Measurements from ENCODE around the gene AKR1C1. TPM values are rescaled to one million over a fixed set of nuclear protein-coding genes. Genes with fewer than 3 reads are reported as not detected.
"Not testable (repeated sequence)": the region's sequence is repeated elsewhere in the genome, so short reads cannot be mapped to it uniquely, and the experiment has no call there.

The AKR1C1 gene
- total RNA-seq, 1 donor from 2014 or later, result 1.3 TPM

GRCh38 chr10:4963815-4964154 lies 570 bp downstream of the AKR1C1 start:
- not testable (repeated sequence) for H3K4me3 ChIP-seq (ENCODE audit: insufficient read depth, low read depth, low read length); H3K27me3 ChIP-seq (ENCODE audit: insufficient read depth, low read length); H3K9me3 Mint-ChIP-seq (ENCODE audit: unreplicated experiment); DNase-seq (ENCODE audit: low read depth); H3K27me3 Mint-ChIP-seq (ENCODE audit: low read depth, unreplicated experiment); H3K4me1 ChIP-seq (ENCODE audit: insufficient read depth, low read length); H3K9ac ChIP-seq (ENCODE audit: low read length); H4K20me1 ChIP-seq (ENCODE audit: insufficient read depth, low read length); H3K9me3 ChIP-seq (ENCODE audit: insufficient read depth, low read depth, low read length); H3K4me2 ChIP-seq (ENCODE audit: low read length); H3K79me2 ChIP-seq (ENCODE audit: insufficient read depth, low read length); FAIRE-seq; H3K27ac Mint-ChIP-seq (ENCODE audit: unreplicated experiment); H3K4me1 Mint-ChIP-seq (ENCODE audit: low read depth, unreplicated experiment); H3K36me3 ChIP-seq (ENCODE audit: insufficient read depth, low read length); H2AFZ ChIP-seq (ENCODE audit: low read depth, low read length); H3K27ac ChIP-seq (ENCODE audit: low read depth, low read length); H3K4me3 Mint-ChIP-seq (ENCODE audit: unreplicated experiment); H3K36me3 Mint-ChIP-seq (ENCODE audit: low read depth, unreplicated experiment)

GRCh38 chr10:4965763-4966162 lies 2.5 kb downstream of the AKR1C1 start:
- not testable (repeated sequence) for H3K27me3 Mint-ChIP-seq (ENCODE audit: low read depth, unreplicated experiment); H3K36me3 ChIP-seq (ENCODE audit: insufficient read depth, low read length); H3K4me1 ChIP-seq (ENCODE audit: insufficient read depth, low read length); FAIRE-seq; H3K27ac ChIP-seq (ENCODE audit: low read depth, low read length); H3K27ac Mint-ChIP-seq (ENCODE audit: unreplicated experiment); H3K27me3 ChIP-seq (ENCODE audit: insufficient read depth, low read length); H3K9me3 ChIP-seq (ENCODE audit: insufficient read depth, low read depth, low read length); H4K20me1 ChIP-seq (ENCODE audit: insufficient read depth, low read length); H3K9me3 Mint-ChIP-seq (ENCODE audit: unreplicated experiment); H3K9ac ChIP-seq (ENCODE audit: low read length); H3K79me2 ChIP-seq (ENCODE audit: insufficient read depth, low read length); H3K4me3 Mint-ChIP-seq (ENCODE audit: unreplicated experiment); H3K4me1 Mint-ChIP-seq (ENCODE audit: low read depth, unreplicated experiment); H3K36me3 Mint-ChIP-seq (ENCODE audit: low read depth, unreplicated experiment); H2AFZ ChIP-seq (ENCODE audit: low read depth, low read length); H3K4me3 ChIP-seq (ENCODE audit: insufficient read depth, low read depth, low read length); DNase-seq (ENCODE audit: low read depth); H3K4me2 ChIP-seq (ENCODE audit: low read length)

GRCh38 chr10:4967189-4967588 lies 4.0 kb downstream of the AKR1C1 start:
- H3K4me1 Mint-ChIP-seq (ENCODE audit: low read depth, unreplicated experiment); H3K27me3 ChIP-seq (ENCODE audit: insufficient read depth, low read length); H3K4me2 ChIP-seq (ENCODE audit: low read length); H3K9ac ChIP-seq (ENCODE audit: low read length); H3K4me1 ChIP-seq (ENCODE audit: insufficient read depth, low read length); H3K79me2 ChIP-seq (ENCODE audit: insufficient read depth, low read length); H3K9me3 ChIP-seq (ENCODE audit: insufficient read depth, low read depth, low read length); H3K27me3 Mint-ChIP-seq (ENCODE audit: low read depth, unreplicated experiment); DNase-seq (ENCODE audit: low read depth); FAIRE-seq; H3K27ac ChIP-seq (ENCODE audit: low read depth, low read length); H3K4me3 ChIP-seq (ENCODE audit: insufficient read depth, low read depth, low read length); H3K4me3 Mint-ChIP-seq (ENCODE audit: unreplicated experiment); H4K20me1 ChIP-seq (ENCODE audit: insufficient read depth, low read length); H3K36me3 ChIP-seq (ENCODE audit: insufficient read depth, low read length); H3K36me3 Mint-ChIP-seq (ENCODE audit: low read depth, unreplicated experiment); H3K27ac Mint-ChIP-seq (ENCODE audit: unreplicated experiment); H3K9me3 Mint-ChIP-seq (ENCODE audit: unreplicated experiment); H2AFZ ChIP-seq (ENCODE audit: low read depth, low read length): not testable (repeated sequence)

DNA sequence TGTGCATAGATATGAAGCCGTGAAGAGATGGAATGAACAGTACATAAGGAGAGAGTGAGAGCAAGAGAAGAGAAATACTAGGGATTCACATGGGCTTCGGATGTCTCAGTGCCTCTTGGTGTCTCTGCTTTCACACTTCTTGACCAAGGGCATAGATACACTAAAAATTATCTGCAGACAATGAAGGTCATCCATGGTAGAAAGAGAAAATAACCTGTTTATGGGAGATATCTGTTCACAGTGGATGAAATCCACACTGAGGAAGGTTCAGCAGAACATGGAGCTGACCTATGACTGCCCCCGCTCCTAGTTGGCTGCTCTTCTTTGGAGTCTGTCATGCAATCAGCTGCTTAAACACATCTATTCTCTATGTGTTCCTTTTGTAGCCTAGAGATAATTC lies 6.1 kb downstream of the AKR1C1 start:
- H3K4me1 ChIP-seq (ENCODE audit: insufficient read depth, low read length); H3K9ac ChIP-seq (ENCODE audit: low read length); H3K27ac Mint-ChIP-seq (ENCODE audit: unreplicated experiment); H3K36me3 Mint-ChIP-seq (ENCODE audit: low read depth, unreplicated experiment); H3K4me1 Mint-ChIP-seq (ENCODE audit: low read depth, unreplicated experiment); H3K27me3 Mint-ChIP-seq (ENCODE audit: low read depth, unreplicated experiment); H3K4me3 ChIP-seq (ENCODE audit: insufficient read depth, low read depth, low read length); H3K9me3 Mint-ChIP-seq (ENCODE audit: unreplicated experiment); H3K4me2 ChIP-seq (ENCODE audit: low read length); H4K20me1 ChIP-seq (ENCODE audit: insufficient read depth, low read length); H3K36me3 ChIP-seq (ENCODE audit: insufficient read depth, low read length); H2AFZ ChIP-seq (ENCODE audit: low read depth, low read length); H3K79me2 ChIP-seq (ENCODE audit: insufficient read depth, low read length); H3K27me3 ChIP-seq (ENCODE audit: insufficient read depth, low read length); H3K27ac ChIP-seq (ENCODE audit: low read depth, low read length); H3K9me3 ChIP-seq (ENCODE audit: insufficient read depth, low read depth, low read length); DNase-seq (ENCODE audit: low read depth); H3K4me3 Mint-ChIP-seq (ENCODE audit: unreplicated experiment); FAIRE-seq: not testable (repeated sequence)

DNA sequence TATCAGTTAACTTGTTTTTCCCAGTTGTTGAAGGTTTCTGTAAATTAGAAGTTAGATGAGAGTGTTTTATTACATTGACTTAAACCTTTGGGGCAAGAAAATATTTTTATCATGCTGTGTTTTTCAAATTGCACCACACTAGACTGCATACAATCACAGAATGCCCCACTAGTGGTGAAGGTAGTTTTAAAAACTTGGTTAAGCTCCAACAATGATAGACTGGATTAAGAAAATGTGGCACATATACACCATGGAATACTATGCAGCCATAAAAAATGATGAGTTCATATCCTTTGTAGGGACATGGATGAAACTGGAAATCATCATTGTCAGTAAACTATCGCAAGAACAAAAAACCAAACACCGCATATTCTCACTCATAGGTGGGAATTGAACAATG lies 7.1 kb downstream of the AKR1C1 start:
- H3K79me2 ChIP-seq (ENCODE audit: insufficient read depth, low read length); H4K20me1 ChIP-seq (ENCODE audit: insufficient read depth, low read length); H3K9me3 Mint-ChIP-seq (ENCODE audit: unreplicated experiment); H2AFZ ChIP-seq (ENCODE audit: low read depth, low read length); FAIRE-seq; H3K9ac ChIP-seq (ENCODE audit: low read length); H3K4me3 ChIP-seq (ENCODE audit: insufficient read depth, low read depth, low read length); H3K27me3 Mint-ChIP-seq (ENCODE audit: low read depth, unreplicated experiment); H3K4me3 Mint-ChIP-seq (ENCODE audit: unreplicated experiment); H3K9me3 ChIP-seq (ENCODE audit: insufficient read depth, low read depth, low read length); H3K4me1 ChIP-seq (ENCODE audit: insufficient read depth, low read length); H3K27ac ChIP-seq (ENCODE audit: low read depth, low read length); DNase-seq (ENCODE audit: low read depth); H3K27ac Mint-ChIP-seq (ENCODE audit: unreplicated experiment); H3K4me1 Mint-ChIP-seq (ENCODE audit: low read depth, unreplicated experiment); H3K27me3 ChIP-seq (ENCODE audit: insufficient read depth, low read length); H3K36me3 ChIP-seq (ENCODE audit: insufficient read depth, low read length); H3K36me3 Mint-ChIP-seq (ENCODE audit: low read depth, unreplicated experiment); H3K4me2 ChIP-seq (ENCODE audit: low read length): not testable (repeated sequence)

DNA sequence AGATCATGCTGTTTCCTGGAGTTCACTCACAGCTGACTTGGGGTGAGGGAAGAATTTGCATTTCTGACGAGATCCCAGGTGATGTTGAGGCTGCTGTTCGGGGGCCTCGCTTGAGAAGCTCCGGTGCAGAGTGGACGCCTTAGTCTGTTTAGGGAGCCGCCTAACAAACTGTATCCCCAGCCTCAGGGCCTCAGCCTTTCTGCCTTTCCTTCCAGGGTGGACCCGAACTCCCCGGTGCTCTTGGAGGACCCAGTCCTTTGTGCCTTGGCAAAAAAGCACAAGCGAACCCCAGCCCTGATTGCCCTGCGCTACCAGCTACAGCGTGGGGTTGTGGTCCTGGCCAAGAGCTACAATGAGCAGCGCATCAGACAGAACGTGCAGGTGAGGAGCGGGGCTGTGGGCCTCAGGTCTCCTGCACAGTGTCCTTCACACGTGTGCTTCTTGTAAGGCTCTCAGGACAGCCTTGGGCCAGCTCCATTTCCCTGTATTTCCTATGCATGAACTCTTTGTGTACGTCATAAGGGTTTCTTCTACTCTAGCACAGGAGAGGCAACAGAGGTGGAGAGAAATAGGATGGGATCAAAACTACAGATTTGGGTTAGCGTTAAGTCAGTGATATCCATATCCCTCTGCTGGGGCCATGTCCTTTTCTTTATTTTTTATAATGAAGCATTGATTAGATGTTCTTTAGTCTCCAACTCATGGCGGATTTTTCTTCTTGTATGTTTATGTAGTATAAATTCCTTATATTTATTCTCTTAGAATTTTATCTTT lies 9.3 kb downstream of the AKR1C1 start:
- H3K27me3 Mint-ChIP-seq (ENCODE audit: low read depth, unreplicated experiment); H2AFZ ChIP-seq (ENCODE audit: low read depth, low read length); H4K20me1 ChIP-seq (ENCODE audit: insufficient read depth, low read length); H3K9me3 ChIP-seq (ENCODE audit: insufficient read depth, low read depth, low read length); H3K9me3 Mint-ChIP-seq (ENCODE audit: unreplicated experiment); H3K4me3 Mint-ChIP-seq (ENCODE audit: unreplicated experiment); H3K36me3 ChIP-seq (ENCODE audit: insufficient read depth, low read length); DNase-seq (ENCODE audit: low read depth); H3K27ac Mint-ChIP-seq (ENCODE audit: unreplicated experiment); H3K9ac ChIP-seq (ENCODE audit: low read length); H3K27me3 ChIP-seq (ENCODE audit: insufficient read depth, low read length); H3K4me3 ChIP-seq (ENCODE audit: insufficient read depth, low read depth, low read length); H3K36me3 Mint-ChIP-seq (ENCODE audit: low read depth, unreplicated experiment); H3K27ac ChIP-seq (ENCODE audit: low read depth, low read length); H3K79me2 ChIP-seq (ENCODE audit: insufficient read depth, low read length); H3K4me1 Mint-ChIP-seq (ENCODE audit: low read depth, unreplicated experiment); H3K4me1 ChIP-seq (ENCODE audit: insufficient read depth, low read length); H3K4me2 ChIP-seq (ENCODE audit: low read length); FAIRE-seq: not testable (repeated sequence)

Data from astrocyte (in vitro differentiated cells and primary cell).